Esophagus muscularis mucosa (tissue), 4 donors: ENCODE data around the gene MRPL39.

Experiments used
- CTCF ChIP-seq, 3 experiments: fragments of 200-600 bp in 2 of 3; fragments of 450-650 bp in 1 of 3; sonication (generic) in 2 of 3; IDR thresholded peaks; one replicate each; pipeline ENCODE4 v1.5.1; 2017 to 2019; ENCODE audit warnings: antibody characterized with exemption in 3 of 3, mild to moderate bottlenecking in 2 of 3, moderate library complexity in 1 of 3
- EP300 ChIP-seq: sonication (generic); formaldehyde crosslinking; IDR thresholded peaks from one replicate; pipeline ENCODE4 v1.6.1; 2017; ENCODE audit warnings: antibody characterized with exemption
- POLR2AphosphoS5 ChIP-seq, 2 donors: sonication (generic); formaldehyde crosslinking; IDR thresholded peaks; one replicate each; pipeline ENCODE4 v1.6.1; 2017; ENCODE audit warnings: antibody characterized with exemption in 2 of 2

DNA sequence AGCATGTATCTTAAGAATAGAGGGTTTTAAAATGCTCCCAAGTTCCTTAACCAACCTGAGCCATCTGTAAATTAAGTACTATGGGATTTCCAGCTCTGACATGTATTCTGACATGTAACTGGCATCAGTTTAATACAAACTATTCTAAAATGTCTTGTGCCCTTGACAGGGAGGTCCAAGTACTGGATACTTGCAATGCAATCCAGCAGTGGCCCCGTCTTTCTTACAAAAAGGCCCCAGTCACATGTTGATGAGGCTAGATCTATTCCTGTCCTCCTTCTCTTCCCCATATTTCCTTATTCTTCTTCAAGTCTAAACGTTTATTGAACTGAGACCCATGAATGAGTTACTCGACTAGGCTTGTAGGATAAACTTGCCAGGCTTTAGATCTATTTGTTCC is 46.4 kb downstream of the MRPL39 start:
- TF ChIP-seq CTCF (IDR thresholded peaks at IDR 0.05) (no peak), EP300 (no peak), POLR2AphosphoS5 (IDR thresholded peaks at IDR 0.05) (no peak)
